GM21390 (cell line): ENCODE measurements around the gene AGMO.

ENCODE experiments used
- ATAC-seq: cut with Tn5 transposase; IDR thresholded peaks from one replicate; pipeline ENCODE4 v1.9.1; 2021; ENCODE audit not compliant: unreplicated experiment

AGMO gene

DNA sequence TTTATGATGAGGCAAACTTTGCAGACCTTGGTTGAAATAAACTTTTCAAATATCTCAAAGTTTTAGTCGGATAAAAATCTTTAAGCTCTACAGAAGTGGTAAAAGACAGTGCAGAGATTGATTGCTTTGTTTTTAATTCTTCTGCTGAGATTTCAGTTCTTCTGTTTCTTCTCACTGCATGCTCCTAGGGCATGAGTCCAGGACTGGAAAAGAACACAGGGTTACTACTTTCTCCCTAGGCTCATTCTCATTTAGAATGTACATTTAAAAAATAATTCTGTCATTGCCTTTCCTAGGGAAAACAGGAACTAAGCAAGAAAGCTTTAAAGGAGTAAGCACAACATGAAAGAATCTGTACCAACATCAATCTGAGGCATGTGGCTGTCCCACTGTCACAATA is 402.6 kb downstream of the AGMO start:
- ATAC-seq, result no peak

DNA sequence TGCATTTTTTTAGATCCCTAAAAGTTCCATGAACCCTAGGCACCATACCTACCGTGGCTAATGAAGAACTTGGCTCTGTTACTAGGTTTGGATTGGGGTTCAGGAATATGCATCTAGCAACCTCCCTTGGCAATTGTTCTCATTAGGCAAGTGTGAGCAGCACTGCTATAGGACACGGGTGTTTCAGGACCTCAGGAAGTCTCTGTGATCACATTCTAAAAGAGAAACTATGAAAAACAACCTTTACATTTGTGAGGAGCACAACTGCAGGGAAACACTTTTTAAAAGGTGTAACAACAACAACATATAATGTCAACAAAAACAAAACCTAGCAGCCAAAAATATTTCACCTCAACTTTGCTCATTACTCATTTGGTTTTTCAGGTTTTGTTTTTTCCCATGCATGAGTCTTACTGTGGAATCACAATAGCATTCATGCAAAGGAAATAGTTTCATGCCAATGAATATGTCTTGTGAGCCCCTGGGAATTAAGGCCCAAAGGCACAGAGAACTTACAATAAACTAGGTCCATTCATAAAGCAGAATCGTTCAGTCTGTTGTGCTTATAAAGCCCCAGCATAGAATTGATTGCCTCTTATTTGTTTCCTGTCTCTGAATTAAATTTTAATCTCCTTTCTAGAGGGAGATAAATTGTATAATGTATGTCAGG is 403.5 kb downstream of the AGMO start:
- ATAC-seq, result no peak
